ENCODE data around the gene AADACL2.

AADACL2 gene

DNA sequence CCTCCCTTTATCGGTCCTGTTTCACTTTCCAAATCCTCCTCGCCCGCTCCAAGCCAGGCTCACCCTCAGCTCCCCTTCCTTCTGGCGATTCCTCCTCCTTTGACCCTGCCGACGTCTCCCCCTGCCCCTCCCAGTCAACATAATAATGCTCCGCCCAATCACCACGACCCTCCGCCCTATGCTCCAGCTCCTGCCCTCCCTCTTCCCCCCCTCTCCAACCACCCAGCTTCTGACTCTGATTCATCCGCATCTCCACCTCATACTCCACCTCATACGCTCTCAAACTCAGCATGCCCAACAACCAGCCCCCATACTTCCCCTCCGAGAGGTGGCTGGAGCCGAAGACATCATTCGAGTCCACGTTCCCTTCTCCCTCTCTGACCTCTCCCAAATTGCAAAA lies 73.1 kb downstream of the AADACL2 start:
- TF ChIP-seq GATA3 (IDR thresholded peaks at IDR 0.05; ENCODE audit: low read depth, low read length) (no peak), GATA2 (IDR thresholded peaks at IDR 0.05; ENCODE audit: low read depth, low read length) (no peak)
